HEK293 (cell line): ENCODE results near the gene ERBB4.
A peak's percentile ranks its signal among the peaks of the same experiment; 100 is the strongest.

Experiments
- CTCF ChIA-PET: fragments of 350-600 bp; formaldehyde crosslinking; extraction: SDS; loops from one replicate; lab custom pipeline; 2021; ENCODE audit warnings: antibody characterized with exemption; lab: Yijun Ruan, JAX
- POLR2A ChIA-PET: fragments of 300-600 bp; formaldehyde crosslinking; extraction: SDS; loops from one replicate; lab custom pipeline; 2020; ENCODE audit warnings: antibody characterized with exemption, inconsistent platforms; lab: Yijun Ruan, JAX
- H3K27ac ChIP-seq: fragments of 200-500 bp; sonication (Bioruptor generic); 2 replicates; pipeline ENCODE4 v1.5.1; 2014; ENCODE audit warnings: low read depth, low read length, control low read depth, inconsistent platforms; ENCODE audit errors: extremely low read depth
- H3K36me3 ChIP-seq, 2 experiments: fragments of 200-500 bp in 1 of 2; sonication (Bioruptor generic) in 1 of 2; 1 replicate in 1 of 2; 2 replicates in 1 of 2; pipeline ENCODE4 v1.5.1; 2014 to 2017; ENCODE audit warnings: inconsistent platforms in 2 of 2, low read length in 2 of 2; ENCODE audit not compliant: control insufficient read depth in 2 of 2, insufficient read depth in 1 of 2
- H3K4me1 ChIP-seq: fragments of 200-500 bp; sonication (Bioruptor generic); 2 replicates; pipeline ENCODE4 v1.5.1; 2014; ENCODE audit warnings: mild to moderate bottlenecking, low read length, inconsistent platforms; ENCODE audit not compliant: control insufficient read depth, insufficient read depth
- H3K4me3 ChIP-seq: 2 replicates; pipeline ENCODE4 v1.5.1; 2011; ENCODE audit warnings: low read depth, mild to moderate bottlenecking, control low read depth, low read length, moderate library complexity
- H3K9me3 ChIP-seq: fragments of 200-500 bp; sonication (Bioruptor generic); 2 replicates; pipeline ENCODE4 v1.5.1; 2014; ENCODE audit warnings: low read depth, low read length, inconsistent platforms; ENCODE audit not compliant: control insufficient read depth, insufficient read depth
- GLI4 ChIP-seq: fragments of 450-650 bp; formaldehyde crosslinking; IDR thresholded peaks from 2 replicates; pipeline ENCODE4 v1.5.1; 2016; ENCODE audit warnings: missing biosample characterization, missing genetic modification characterization
- GLIS2 ChIP-seq: fragments of 450-650 bp; formaldehyde crosslinking; IDR thresholded peaks from 2 replicates; pipeline ENCODE4 v1.5.1; 2016; ENCODE audit warnings: missing biosample characterization, missing genetic modification characterization
- IKZF3 ChIP-seq: fragments of 450-650 bp; IDR thresholded peaks from 2 replicates; pipeline ENCODE4 v1.5.0; 2018; ENCODE audit warnings: missing biosample characterization, mild to moderate bottlenecking, missing genetic modification characterization, moderate library complexity
- KLF16 ChIP-seq: fragments of 450-650 bp; formaldehyde crosslinking; IDR thresholded peaks from 2 replicates; pipeline ENCODE4 v1.5.1; 2017; ENCODE audit warnings: missing biosample characterization, missing genetic modification characterization
- TRIM28 ChIP-seq: IDR thresholded peaks from 2 replicates; pipeline ENCODE4 v1.6.1; 2011; ENCODE audit warnings: low read length, control low read depth, borderline replicate concordance
- ZBTB7A ChIP-seq: fragments of 450-650 bp; formaldehyde crosslinking; IDR thresholded peaks from 2 replicates; pipeline ENCODE4 v1.5.1; 2016; ENCODE audit warnings: low read depth, missing biosample characterization, missing genetic modification characterization
- ZBTB8A ChIP-seq: fragments of 450-650 bp; formaldehyde crosslinking; IDR thresholded peaks from 2 replicates; pipeline ENCODE4 v1.5.1; 2016; ENCODE audit warnings: missing biosample characterization, missing genetic modification characterization
- ZNF114 ChIP-seq: fragments of 450-650 bp; formaldehyde crosslinking; IDR thresholded peaks from 2 replicates; pipeline ENCODE4 v1.5.0; 2017; ENCODE audit warnings: missing biosample characterization, missing genetic modification characterization
- ZNF138 ChIP-seq: fragments of 450-650 bp; formaldehyde crosslinking; IDR thresholded peaks from 2 replicates; pipeline ENCODE4 v1.5.1; 2016; ENCODE audit warnings: missing biosample characterization, missing genetic modification characterization, borderline replicate concordance
- ZNF140 ChIP-seq: fragments of 450-650 bp; formaldehyde crosslinking; IDR thresholded peaks from 2 replicates; pipeline ENCODE4 v1.5.1; 2016; ENCODE audit warnings: missing biosample characterization, missing genetic modification characterization
- ZNF146 ChIP-seq: fragments of 450-650 bp; formaldehyde crosslinking; IDR thresholded peaks from 2 replicates; pipeline ENCODE4 v1.5.1; 2016; ENCODE audit warnings: missing biosample characterization, missing genetic modification characterization
- ZNF174 ChIP-seq: fragments of 450-650 bp; formaldehyde crosslinking; IDR thresholded peaks from 2 replicates; pipeline ENCODE4 v1.5.0; 2017; ENCODE audit warnings: missing biosample characterization, mild to moderate bottlenecking, missing genetic modification characterization
- ZNF23 ChIP-seq: fragments of 450-650 bp; formaldehyde crosslinking; IDR thresholded peaks from 2 replicates; pipeline ENCODE4 v1.5.1; 2016; ENCODE audit warnings: missing biosample characterization, missing genetic modification characterization, borderline replicate concordance
- ZNF248 ChIP-seq: fragments of 450-650 bp; formaldehyde crosslinking; IDR thresholded peaks from 2 replicates; pipeline ENCODE4 v1.5.1; 2017; ENCODE audit warnings: missing biosample characterization, missing genetic modification characterization
- ZNF341 ChIP-seq: fragments of 450-650 bp; formaldehyde crosslinking; IDR thresholded peaks from 2 replicates; pipeline ENCODE4; 2016; ENCODE audit warnings: low read depth, missing biosample characterization, missing genetic modification characterization
- ZNF48 ChIP-seq: fragments of 450-650 bp; formaldehyde crosslinking; IDR thresholded peaks from 2 replicates; pipeline ENCODE4 v1.5.1; 2016; ENCODE audit warnings: missing biosample characterization, missing genetic modification characterization
- ZNF544 ChIP-seq: fragments of 450-650 bp; formaldehyde crosslinking; IDR thresholded peaks from 2 replicates; pipeline ENCODE4 v1.5.0; 2017; ENCODE audit warnings: missing biosample characterization, missing genetic modification characterization
- ZNF76 ChIP-seq: fragments of 450-650 bp; formaldehyde crosslinking; IDR thresholded peaks from 2 replicates; pipeline ENCODE4; 2016; ENCODE audit warnings: low read depth, missing biosample characterization, missing genetic modification characterization, borderline replicate concordance
- ZNF791 ChIP-seq: fragments of 450-650 bp; formaldehyde crosslinking; IDR thresholded peaks from 2 replicates; pipeline ENCODE4 v1.5.1; 2016; ENCODE audit warnings: missing biosample characterization, missing genetic modification characterization
- ZSCAN23 ChIP-seq: fragments of 450-650 bp; formaldehyde crosslinking; IDR thresholded peaks from 2 replicates; pipeline ENCODE4 v1.5.1; 2016; ENCODE audit warnings: missing biosample characterization, missing genetic modification characterization
- ZSCAN30 ChIP-seq: fragments of 450-650 bp; IDR thresholded peaks from 2 replicates; pipeline ENCODE4 v1.5.1; 2018; ENCODE audit warnings: missing biosample characterization, mild to moderate bottlenecking, missing genetic modification characterization, moderate library complexity
- TF ChIP-seq, protein P1 (sequence below): fragments of 450-650 bp; formaldehyde crosslinking; IDR thresholded peaks from 2 replicates; pipeline ENCODE4 v1.5.1; 2016; ENCODE audit warnings: missing biosample characterization, missing genetic modification characterization
- TF ChIP-seq, protein P2 (sequence below): fragments of 450-650 bp; formaldehyde crosslinking; IDR thresholded peaks from 2 replicates; pipeline ENCODE4 v1.5.1; 2016; ENCODE audit warnings: missing biosample characterization, missing genetic modification characterization
- TF ChIP-seq, protein P3 (sequence below): fragments of 450-650 bp; formaldehyde crosslinking; IDR thresholded peaks from 2 replicates; pipeline ENCODE4 v1.5.1; 2016; ENCODE audit warnings: missing biosample characterization, missing genetic modification characterization
- TF ChIP-seq, protein P4 (sequence below): fragments of 450-650 bp; formaldehyde crosslinking; IDR thresholded peaks from 2 replicates; pipeline ENCODE4 v1.5.1; 2016; ENCODE audit warnings: missing biosample characterization, missing genetic modification characterization
- TF ChIP-seq, protein P5 (sequence below): fragments of 450-650 bp; formaldehyde crosslinking; IDR thresholded peaks from 2 replicates; pipeline ENCODE4 v1.5.1; 2016; ENCODE audit warnings: missing biosample characterization, missing genetic modification characterization
- TF ChIP-seq, protein P6 (sequence below): fragments of 450-650 bp; formaldehyde crosslinking; IDR thresholded peaks from 2 replicates; pipeline ENCODE4 v1.5.1; 2016; ENCODE audit warnings: missing biosample characterization, missing genetic modification characterization

ERBB4 gene

DNA sequence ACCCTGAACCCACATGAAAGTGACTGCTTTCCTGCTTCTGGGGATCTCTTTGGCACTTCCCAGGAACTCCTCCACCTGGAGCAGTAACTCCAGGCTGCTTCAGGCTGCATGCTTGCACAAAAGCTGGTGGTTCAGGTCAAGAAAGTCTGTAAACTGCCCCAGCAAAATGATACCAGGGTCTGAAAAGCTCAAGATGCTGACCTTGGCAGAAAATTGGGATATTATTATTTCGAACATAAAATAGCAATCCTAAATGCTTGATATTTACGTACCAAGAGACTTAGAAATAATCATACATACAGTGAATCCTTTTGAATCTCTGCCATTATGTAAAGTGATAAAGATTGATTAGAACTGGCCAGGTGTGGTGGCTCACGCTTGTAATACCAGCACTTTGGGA is 674.3 kb downstream of the ERBB4 start:
- Histone ChIP-seq H3K4me1 (peaks cover 9% of the 10 kb centered on the region), H3K27ac (no peak overlapping the region), H3K4me3 (no peak overlapping the region), H3K9me3 (no peaks in the 10 kb centered on the region), H3K36me3 (no peaks in the 10 kb centered on the region)
- ChIA-PET CTCF (no interaction called here), POLR2A (no interaction called here)
- no peak for TF ChIP-seq ZNF791 (tag by site-specific recombination)
- TF ChIP-seq GLI4 (tag by site-specific recombination), result no peak
- TF ChIP-seq, protein P1, sequence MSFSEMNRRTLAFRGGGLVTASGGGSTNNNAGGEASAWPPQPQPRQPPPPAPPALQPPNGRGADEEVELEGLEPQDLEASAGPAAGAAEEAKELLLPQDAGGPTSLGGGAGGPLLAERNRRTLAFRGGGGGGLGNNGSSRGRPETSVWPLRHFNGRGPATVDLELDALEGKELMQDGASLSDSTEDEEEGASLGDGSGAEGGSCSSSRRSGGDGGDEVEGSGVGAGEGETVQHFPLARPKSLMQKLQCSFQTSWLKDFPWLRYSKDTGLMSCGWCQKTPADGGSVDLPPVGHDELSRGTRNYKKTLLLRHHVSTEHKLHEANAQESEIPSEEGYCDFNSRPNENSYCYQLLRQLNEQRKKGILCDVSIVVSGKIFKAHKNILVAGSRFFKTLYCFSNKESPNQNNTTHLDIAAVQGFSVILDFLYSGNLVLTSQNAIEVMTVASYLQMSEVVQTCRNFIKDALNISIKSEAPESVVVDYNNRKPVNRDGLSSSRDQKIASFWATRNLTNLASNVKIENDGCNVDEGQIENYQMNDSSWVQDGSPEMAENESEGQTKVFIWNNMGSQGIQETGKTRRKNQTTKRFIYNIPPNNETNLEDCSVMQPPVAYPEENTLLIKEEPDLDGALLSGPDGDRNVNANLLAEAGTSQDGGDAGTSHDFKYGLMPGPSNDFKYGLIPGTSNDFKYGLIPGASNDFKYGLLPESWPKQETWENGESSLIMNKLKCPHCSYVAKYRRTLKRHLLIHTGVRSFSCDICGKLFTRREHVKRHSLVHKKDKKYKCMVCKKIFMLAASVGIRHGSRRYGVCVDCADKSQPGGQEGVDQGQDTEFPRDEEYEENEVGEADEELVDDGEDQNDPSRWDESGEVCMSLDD, result no peak
- TF ChIP-seq ZSCAN23 (tag by site-specific recombination), result no peak
- TF ChIP-seq ZNF140 (tag by site-specific recombination), result no peak
- TF ChIP-seq ZNF146, result no peak
- no peak for TF ChIP-seq ZNF248 (tag by site-specific recombination)
- no peak for TF ChIP-seq ZNF544 (tag by site-specific recombination)
- no peak for TF ChIP-seq ZNF138 (tag by site-specific recombination)
- TF ChIP-seq ZNF48 (tag by site-specific recombination), result no peak
- TF ChIP-seq, protein P2, sequence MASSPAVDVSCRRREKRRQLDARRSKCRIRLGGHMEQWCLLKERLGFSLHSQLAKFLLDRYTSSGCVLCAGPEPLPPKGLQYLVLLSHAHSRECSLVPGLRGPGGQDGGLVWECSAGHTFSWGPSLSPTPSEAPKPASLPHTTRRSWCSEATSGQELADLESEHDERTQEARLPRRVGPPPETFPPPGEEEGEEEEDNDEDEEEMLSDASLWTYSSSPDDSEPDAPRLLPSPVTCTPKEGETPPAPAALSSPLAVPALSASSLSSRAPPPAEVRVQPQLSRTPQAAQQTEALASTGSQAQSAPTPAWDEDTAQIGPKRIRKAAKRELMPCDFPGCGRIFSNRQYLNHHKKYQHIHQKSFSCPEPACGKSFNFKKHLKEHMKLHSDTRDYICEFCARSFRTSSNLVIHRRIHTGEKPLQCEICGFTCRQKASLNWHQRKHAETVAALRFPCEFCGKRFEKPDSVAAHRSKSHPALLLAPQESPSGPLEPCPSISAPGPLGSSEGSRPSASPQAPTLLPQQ (tag by site-specific recombination), result no peak
- TF ChIP-seq KLF16 (tag by site-specific recombination), result no peak
- TF ChIP-seq, protein P3, sequence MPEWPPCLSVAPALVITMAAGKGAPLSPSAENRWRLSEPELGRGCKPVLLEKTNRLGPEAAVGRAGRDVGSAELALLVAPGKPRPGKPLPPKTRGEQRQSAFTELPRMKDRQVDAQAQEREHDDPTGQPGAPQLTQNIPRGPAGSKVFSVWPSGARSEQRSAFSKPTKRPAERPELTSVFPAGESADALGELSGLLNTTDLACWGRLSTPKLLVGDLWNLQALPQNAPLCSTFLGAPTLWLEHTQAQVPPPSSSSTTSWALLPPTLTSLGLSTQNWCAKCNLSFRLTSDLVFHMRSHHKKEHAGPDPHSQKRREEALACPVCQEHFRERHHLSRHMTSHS (tag by site-specific recombination), result no peak
- TF ChIP-seq, protein P4, sequence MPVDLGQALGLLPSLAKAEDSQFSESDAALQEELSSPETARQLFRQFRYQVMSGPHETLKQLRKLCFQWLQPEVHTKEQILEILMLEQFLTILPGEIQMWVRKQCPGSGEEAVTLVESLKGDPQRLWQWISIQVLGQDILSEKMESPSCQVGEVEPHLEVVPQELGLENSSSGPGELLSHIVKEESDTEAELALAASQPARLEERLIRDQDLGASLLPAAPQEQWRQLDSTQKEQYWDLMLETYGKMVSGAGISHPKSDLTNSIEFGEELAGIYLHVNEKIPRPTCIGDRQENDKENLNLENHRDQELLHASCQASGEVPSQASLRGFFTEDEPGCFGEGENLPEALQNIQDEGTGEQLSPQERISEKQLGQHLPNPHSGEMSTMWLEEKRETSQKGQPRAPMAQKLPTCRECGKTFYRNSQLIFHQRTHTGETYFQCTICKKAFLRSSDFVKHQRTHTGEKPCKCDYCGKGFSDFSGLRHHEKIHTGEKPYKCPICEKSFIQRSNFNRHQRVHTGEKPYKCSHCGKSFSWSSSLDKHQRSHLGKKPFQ (tag by site-specific recombination), result no peak
- no peak for TF ChIP-seq ZNF174 (tag by site-specific recombination)
- no peak for TF ChIP-seq ZBTB7A (tag by site-specific recombination)
- TF ChIP-seq ZBTB8A (tag by site-specific recombination), result no peak
- no peak for TF ChIP-seq GLIS2 (tag by site-specific recombination)
- TF ChIP-seq ZNF23 (tag by site-specific recombination), result no peak

DNA sequence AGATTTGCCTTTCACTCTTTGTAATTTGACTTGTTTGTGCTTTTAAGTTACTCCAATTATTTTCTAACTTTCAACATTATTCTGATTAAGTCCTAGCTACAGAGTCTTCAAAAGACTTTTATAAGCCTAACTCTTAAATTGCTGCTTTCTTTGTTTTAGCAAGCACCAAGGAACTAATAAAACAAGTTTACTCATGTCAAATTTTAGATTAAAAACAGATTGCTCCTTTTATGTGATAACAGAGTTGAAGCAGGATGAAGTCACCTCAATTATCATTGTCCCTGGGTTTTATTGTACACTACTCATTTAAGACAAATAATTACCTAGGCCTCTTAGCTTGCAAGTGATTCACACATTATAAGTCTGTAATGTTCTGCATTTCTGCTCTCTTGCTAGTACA is 678.4 kb downstream of the ERBB4 start:
- H3K4me3 ChIP-seq, result no peak overlapping the region
- H3K9me3 ChIP-seq, result no peaks in the 10 kb centered on the region
- peaks cover 9% of the 10 kb centered on the region for H3K4me1 ChIP-seq
- H3K27ac ChIP-seq, result no peak overlapping the region
- CTCF ChIA-PET, result no interaction called here
- POLR2A ChIA-PET, result no interaction called here
- no peaks in the 10 kb centered on the region for H3K36me3 ChIP-seq
- no peak for TF ChIP-seq ZBTB8A (tag by site-specific recombination)
- TF ChIP-seq ZNF341 (tag by site-specific recombination), result no peak; the same call in 1 of the 2 replicates
- TF ChIP-seq ZNF791 (tag by site-specific recombination), result no peak
- TF ChIP-seq, protein P5, sequence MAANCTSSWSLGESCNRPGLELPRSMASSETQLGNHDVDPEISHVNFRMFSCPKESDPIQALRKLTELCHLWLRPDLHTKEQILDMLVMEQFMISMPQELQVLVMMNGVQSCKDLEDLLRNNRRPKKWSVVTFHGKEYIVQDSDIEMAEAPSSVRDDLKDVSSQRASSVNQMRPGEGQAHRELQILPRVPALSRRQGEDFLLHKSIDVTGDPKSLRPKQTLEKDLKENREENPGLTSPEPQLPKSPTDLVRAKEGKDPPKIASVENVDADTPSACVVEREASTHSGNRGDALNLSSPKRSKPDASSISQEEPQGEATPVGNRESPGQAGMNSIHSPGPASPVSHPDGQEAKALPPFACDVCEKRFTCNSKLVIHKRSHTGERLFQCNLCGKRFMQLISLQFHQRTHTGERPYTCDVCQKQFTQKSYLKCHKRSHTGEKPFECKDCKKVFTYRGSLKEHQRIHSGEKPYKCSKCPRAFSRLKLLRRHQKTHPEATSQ (tag by site-specific recombination), result no peak
- TF ChIP-seq TRIM28, result no peak; the same call in 1 of the 2 replicates
- peak; percentile 78 for TF ChIP-seq IKZF3 (tag by site-specific recombination)
- no peak for TF ChIP-seq ZNF114 (tag by site-specific recombination)
- peak; percentile 46; the same call in 1 of the 2 replicates for TF ChIP-seq ZNF76 (tag by site-specific recombination)
- TF ChIP-seq, protein P6, sequence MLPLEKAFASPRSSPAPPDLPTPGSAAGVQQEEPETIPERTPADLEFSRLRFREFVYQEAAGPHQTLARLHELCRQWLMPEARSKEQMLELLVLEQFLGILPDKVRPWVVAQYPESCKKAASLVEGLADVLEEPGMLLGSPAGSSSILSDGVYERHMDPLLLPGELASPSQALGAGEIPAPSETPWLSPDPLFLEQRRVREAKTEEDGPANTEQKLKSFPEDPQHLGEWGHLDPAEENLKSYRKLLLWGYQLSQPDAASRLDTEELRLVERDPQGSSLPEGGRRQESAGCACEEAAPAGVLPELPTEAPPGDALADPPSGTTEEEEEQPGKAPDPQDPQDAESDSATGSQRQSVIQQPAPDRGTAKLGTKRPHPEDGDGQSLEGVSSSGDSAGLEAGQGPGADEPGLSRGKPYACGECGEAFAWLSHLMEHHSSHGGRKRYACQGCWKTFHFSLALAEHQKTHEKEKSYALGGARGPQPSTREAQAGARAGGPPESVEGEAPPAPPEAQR (tag by site-specific recombination), result no peak
- peak; percentile 49; the same call in 1 of the 2 replicates for TF ChIP-seq ZSCAN30
